ENCODE data around the gene LRTM2.

DNA sequence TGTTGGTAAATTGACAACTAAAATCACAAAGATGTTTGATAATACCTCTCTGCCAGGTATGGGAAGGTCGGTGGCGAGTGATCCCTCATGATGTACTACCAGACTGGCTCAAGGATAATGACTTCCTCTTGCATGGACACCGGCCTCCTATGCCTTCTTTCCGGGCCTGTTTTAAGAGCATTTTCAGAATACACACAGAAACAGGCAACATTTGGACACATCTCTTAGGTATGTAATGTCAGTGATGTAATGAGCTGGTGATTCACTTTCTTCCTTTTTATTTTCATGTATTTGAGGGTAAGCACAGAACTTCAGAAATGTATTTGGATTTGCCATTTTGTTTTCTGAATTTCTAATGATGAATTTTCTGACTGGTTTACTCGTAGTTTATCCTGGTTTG, 42.6 kb upstream of the LRTM2 start:
- TF ChIP-seq CTCF (IDR thresholded peaks at IDR 0.05): no peak
- no peak for TF ChIP-seq POLR2A (IDR thresholded peaks at IDR 0.05)

Data from body of pancreas (tissue), 4 donors.